ENCODE results near the gene SESN1.
"Not testable (repeated sequence)": the region's sequence is repeated elsewhere in the genome, so short reads cannot be mapped to it uniquely, and the experiment has no call there.

Gene SESN1

GRCh38 chr6:109093732-109094415 is 772 bp downstream of the SESN1 start:
- no peak for DNase-seq

GRCh38 chr6:109092074-109092473 is 2.6 kb downstream of the SESN1 start:
- DNase-seq, result no peak

DNA sequence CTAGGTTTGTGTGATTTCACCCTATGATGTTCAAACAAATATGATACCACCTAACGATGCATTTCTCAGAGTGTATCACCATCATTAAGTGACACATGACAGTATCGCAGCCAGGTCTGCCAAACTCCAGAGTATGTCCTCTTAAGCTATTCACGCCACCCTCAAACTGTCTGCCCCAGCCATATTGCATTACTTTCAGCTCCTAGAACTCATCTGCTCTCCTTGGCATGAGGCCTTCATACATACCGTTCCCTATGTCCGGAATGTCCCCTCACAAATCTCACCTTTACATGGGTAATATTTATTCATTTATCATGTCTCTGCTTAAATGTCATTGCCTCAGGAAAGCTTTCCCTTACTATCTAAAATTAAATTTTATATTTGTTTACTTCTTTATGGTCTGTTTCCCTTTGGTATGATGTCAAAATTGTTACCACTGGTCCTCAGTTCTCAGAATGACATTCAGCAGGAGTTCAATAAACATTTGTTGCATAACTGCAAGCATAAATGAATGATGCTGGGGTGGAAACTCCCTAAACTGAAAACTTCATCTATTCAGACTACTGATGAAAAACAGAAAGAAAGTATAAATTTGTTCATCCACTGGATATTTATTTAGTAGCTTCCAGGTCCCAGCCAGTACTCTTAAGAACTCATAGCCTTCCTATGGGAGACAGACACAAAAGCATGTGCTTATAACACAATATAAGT is 3.2 kb downstream of the SESN1 start:
- no peak for DNase-seq

GRCh38 chr6:109088995-109089394 is 5.7 kb downstream of the SESN1 start:
- DNase-seq, result no peak

DNA sequence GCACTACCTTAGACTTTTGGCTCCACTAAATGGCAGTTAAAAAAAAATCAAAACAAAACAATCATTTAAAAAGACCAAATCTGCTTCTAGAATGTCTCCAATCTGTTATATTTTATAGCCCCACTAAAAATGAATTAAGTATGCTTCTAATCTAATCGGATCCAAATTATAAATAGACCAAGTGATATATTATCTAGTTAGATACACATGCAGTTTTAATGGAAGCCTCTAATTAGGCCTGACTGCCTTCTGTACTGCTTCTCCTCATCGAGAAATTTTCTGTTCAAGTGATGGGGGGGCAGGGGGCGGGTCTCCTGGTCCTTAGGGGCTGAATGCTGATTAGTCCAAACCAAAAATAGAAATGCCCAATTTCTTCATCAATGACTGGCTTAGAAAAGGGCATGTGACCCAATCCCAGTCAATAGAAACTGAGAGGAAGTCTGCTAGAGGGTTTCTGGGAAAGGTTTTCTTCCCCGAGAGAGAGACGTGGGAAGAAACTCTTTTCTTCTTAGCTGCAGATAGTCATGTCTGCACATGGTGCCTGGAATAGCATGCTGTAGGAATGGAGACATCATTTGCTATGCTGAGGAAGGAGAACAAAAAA is 6.9 kb downstream of the SESN1 start:
- no peak for DNase-seq

DNA sequence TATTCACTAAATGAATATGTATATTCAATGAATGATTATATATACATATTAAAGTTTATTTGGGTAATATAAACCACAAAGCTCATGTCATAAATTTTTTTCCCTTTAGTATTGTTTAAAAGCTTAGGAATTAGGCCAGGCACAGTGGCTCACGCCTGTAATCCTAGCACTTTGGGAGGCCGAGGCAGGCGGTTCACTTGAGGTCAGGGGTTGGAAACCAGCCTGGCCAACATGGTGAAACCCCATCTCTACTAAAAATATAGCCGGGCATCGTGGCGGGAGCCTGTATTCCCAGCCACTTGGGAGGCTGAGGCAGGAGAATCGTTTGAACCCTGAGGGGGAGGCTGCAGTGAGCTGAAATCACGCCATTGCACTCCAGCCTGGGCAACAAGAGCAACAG is 10.5 kb downstream of the SESN1 start:
- not testable (repeated sequence) for DNase-seq

- no peak for DNase-seq
Observed at GRCh38 chr6:109083657-109084056, 11.0 kb downstream of the SESN1 start.

- DNase-seq, result no peak
Observed at GRCh38 chr6:109082188-109082577, 12.5 kb downstream of the SESN1 start.

- DNase-seq, result no peak
Observed at GRCh38 chr6:109081516-109082187, 13.0 kb downstream of the SESN1 start.

DNA sequence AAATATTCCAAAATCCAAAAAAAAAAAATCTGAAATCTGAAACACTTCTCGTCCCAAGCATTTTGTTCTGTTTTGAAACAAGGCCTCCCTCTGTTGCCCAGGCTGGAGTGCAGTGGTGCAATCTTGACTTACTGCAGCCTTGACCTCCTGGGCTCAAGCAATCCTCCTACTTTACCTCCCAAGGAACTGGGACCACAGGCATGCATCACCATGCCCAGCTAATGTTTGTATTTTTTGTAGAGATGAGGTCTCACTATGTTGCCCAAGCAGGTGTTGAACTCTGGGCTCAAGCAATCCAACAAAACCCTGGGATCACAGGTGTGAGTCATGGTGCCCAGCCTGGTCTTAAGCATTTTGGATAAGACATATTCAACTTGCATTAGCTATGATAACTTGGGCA is 13.6 kb downstream of the SESN1 start:
- DNase-seq, result no peak

- DNase-seq, result no peak
Observed at GRCh38 chr6:109079981-109080380, 14.7 kb downstream of the SESN1 start.

DNA sequence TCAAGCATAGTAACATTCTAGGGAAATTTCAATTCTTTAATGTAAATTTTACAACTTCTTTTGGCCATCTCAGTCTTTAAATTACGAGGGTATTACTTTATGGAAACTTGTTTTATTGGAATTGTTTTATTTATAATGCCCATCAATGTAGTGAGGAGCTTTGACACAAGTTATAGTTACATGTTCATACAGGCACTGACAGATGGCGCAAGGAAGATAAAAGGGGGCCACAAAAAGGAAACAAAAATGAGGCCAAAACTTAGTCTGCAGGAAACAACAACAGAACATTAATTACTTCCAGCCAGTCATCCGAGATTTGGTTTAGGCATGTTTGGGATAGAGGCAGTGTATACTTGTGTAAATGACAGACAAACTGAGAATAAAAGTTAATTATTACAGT is 18.3 kb downstream of the SESN1 start:
- DNase-seq, result no peak

DNA sequence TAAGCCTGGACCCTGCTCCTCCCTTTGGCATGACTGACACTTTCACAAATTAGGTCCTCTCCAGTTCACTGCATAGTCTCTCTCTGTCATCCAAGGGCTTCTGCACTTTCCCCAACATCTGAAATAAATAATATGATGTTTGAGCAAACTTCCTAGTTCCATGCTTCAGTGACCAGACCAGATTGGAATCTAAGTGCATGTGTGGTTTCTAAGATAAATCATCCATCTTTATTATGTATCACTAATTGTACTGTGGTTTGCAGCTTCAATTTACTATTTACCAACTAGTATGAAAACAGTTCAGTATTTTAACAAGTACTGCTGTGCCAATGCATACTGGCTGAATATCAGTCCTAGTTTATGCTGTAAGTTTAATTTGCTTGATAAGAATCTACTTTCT is 18.7 kb downstream of the SESN1 start:
- no peak for DNase-seq

DNA sequence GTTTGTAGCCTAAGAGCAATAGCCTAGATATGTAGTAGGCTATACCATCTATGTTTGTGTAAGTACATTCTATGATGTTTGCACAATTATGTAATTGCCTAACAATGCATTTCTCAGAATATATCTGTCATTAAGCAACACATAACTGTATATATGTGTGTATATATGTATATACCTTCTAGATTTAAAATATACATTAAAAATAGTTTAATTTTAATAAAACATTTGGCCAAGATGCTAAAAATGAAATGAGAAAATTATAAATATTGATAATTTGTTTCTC is 20.6 kb downstream of the SESN1 start:
- DNase-seq, result no peak

DNA sequence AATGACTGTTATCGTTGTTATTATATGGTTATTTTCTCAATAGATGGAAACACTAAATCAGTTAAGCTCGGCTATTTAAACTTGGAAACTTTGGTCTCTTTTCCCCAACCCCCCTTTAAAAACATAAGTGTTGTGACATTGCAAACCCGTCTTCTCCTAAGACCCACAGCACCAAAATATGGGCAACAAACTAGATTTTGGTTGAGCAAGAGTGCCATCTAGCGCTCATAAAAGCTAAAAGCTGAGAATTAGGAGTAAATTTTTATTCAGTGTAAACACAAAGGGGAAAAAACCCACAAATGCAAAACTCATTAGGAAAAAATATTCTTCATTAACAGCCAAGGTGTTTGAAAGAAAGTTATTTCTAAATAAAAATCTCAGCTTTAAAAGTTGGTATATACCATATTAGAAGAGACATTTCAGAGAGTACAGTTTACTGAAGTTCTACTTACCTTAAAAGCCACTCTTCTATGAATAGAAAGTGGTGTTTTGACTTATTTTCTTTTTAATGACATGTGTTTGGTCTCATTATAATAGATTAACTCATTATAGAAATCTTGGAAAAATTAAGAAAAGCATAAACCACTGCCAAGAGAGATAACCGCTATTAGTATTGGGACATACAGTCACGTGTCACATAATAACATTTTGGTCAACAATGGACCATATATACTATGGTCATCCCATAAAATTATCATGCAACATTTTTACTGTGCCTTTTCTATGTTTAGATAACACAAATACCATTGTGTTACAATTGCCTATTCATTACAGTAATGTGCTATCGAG is 21.1 kb downstream of the SESN1 start:
- DNase-seq, result peak in 2 of 4 experiments; percentile 6 to 11

DNA sequence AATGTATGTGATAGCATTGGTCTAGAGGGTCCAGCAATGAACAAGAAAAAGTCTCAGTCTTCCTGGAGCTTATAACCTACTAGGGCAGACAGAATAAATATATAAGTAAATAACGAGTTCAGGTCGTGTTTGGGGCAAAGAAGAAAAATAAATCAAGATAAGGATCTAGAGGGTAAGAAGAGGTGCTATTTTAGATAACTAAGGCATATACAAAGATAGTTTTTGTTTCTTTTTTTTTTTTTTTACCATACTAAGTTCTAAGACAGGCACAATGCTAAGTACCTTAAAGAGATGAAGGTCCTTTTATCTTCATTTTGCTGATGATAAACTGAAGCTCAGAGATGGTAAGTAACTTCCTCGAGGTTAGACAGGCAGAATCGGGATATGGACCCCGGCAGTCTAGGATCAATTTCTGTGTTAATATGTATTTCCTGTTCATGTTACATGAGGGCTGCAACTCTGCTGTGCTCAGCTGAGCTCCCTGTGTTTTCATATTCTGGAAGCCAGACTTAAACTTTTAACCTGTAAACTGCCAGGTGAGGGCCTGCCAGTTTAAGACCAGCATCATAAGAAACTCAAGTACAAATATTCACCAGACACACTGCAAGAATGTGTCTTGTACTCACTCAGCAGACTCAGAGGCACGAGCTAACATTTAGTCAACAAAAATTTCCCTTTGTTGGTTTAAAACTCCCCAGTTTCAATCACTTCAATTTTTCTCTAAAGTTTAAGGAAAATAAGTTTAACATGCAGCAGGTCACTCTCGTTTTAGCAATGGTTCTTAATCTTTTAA is 23.3 kb downstream of the SESN1 start:
- DNase-seq, result no peak

- DNase-seq, result no peak
Observed at GRCh38 chr6:109069746-109070145, 24.9 kb downstream of the SESN1 start.

GRCh38 chr6:109062767-109063352 is 31.8 kb downstream of the SESN1 start:
- no peak for DNase-seq

- DNase-seq, result no peak
Observed at GRCh38 chr6:109062216-109062615, 32.4 kb downstream of the SESN1 start.

- no peak for DNase-seq
Observed at GRCh38 chr6:109060571-109060970, 34.1 kb downstream of the SESN1 start.

- no peak for DNase-seq
Observed at GRCh38 chr6:109059571-109060021, 35.0 kb downstream of the SESN1 start.

- DNase-seq, result no peak
Observed at GRCh38 chr6:109059153-109059552, 35.5 kb downstream of the SESN1 start.

Measured in activated CD4-positive, CD25-positive, alpha-beta regulatory T cell (primary cell).